GM21723 (cell line): ENCODE results near the gene CXorf49.
"Not testable (repeated sequence)": the region's sequence is repeated elsewhere in the genome, so short reads cannot be mapped to it uniquely, and the experiment has no call there.

Experiments
- ATAC-seq: cut with Tn5 transposase; IDR thresholded peaks from one replicate; pipeline ENCODE4 v1.9.1; 2021; ENCODE audit warnings: mild to moderate bottlenecking, moderate library complexity; ENCODE audit not compliant: unreplicated experiment

The CXorf49 gene

GRCh38 chrX:71718185-71718584, at the start of gene CXorf49:
CXorf49 (minus strand) TSS chrX:71718285; CDS start chrX:71718151, 134 bp downstream.
- ATAC-seq, result not testable (repeated sequence)

- not testable (repeated sequence) for ATAC-seq
Measured at GRCh38 chrX:71767134-71767533, 49.0 kb upstream of the CXorf49 start.

- not testable (repeated sequence) for ATAC-seq
Measured at GRCh38 chrX:71765613-71766012, 47.5 kb upstream of the CXorf49 start.

- ATAC-seq, result not testable (repeated sequence)
Measured at GRCh38 chrX:71764832-71765231, 46.7 kb upstream of the CXorf49 start.

GRCh38 chrX:71763049-71763448, 45.0 kb upstream of the CXorf49 start, which contains the start of gene CXorf49B:
CXorf49B (plus strand) TSS chrX:71763349; CDS start chrX:71763424, 75 bp downstream.
- ATAC-seq, result not testable (repeated sequence)

GRCh38 chrX:71760688-71761281, 42.7 kb upstream of the CXorf49 start:
- not testable (repeated sequence) for ATAC-seq

GRCh38 chrX:71720289-71720886, 2.3 kb upstream of the CXorf49 start:
- not testable (repeated sequence) for ATAC-seq

- not testable (repeated sequence) for ATAC-seq
Measured at GRCh38 chrX:71719195-71719594, 1.1 kb upstream of the CXorf49 start.

GRCh38 chrX:71716323-71716722, 1.8 kb downstream of the CXorf49 start:
- ATAC-seq, result not testable (repeated sequence)

- not testable (repeated sequence) for ATAC-seq
Measured at GRCh38 chrX:71715551-71715950, 2.5 kb downstream of the CXorf49 start.

GRCh38 chrX:71714064-71714463, 4.0 kb downstream of the CXorf49 start:
- ATAC-seq, result not testable (repeated sequence)

GRCh38 chrX:71702853-71703252, 15.2 kb downstream of the CXorf49 start:
- peak; percentile 72 for ATAC-seq

GRCh38 chrX:71699023-71699344, 19.1 kb downstream of the CXorf49 start:
- not testable (repeated sequence) for ATAC-seq

GRCh38 chrX:71698299-71699022, 19.6 kb downstream of the CXorf49 start:
- ATAC-seq, result not testable (repeated sequence)

GRCh38 chrX:71697466-71698298, 20.4 kb downstream of the CXorf49 start:
- ATAC-seq, result peak; percentile 54

GRCh38 chrX:71696641-71697465, 21.2 kb downstream of the CXorf49 start:
- ATAC-seq, result peak; percentile 75

GRCh38 chrX:71679575-71680207, 38.4 kb downstream of the CXorf49 start:
- no peak for ATAC-seq

GRCh38 chrX:71677195-71677594, 40.9 kb downstream of the CXorf49 start:
- not testable (repeated sequence) for ATAC-seq

GRCh38 chrX:71676068-71676795, 41.9 kb downstream of the CXorf49 start:
- not testable (repeated sequence) for ATAC-seq
